GM18867 (cell line): Measurements from ENCODE around the gene JPH3.
"Not testable (repeated sequence)": the region's sequence is repeated elsewhere in the genome, so short reads cannot be mapped to it uniquely, and the experiment has no call there.

Source experiments
- ATAC-seq: cut with Tn5 transposase; IDR thresholded peaks from one replicate; pipeline ENCODE4 v1.9.1; 2021; ENCODE audit warnings: mild to moderate bottlenecking, moderate library complexity; ENCODE audit not compliant: unreplicated experiment

The JPH3 gene

DNA sequence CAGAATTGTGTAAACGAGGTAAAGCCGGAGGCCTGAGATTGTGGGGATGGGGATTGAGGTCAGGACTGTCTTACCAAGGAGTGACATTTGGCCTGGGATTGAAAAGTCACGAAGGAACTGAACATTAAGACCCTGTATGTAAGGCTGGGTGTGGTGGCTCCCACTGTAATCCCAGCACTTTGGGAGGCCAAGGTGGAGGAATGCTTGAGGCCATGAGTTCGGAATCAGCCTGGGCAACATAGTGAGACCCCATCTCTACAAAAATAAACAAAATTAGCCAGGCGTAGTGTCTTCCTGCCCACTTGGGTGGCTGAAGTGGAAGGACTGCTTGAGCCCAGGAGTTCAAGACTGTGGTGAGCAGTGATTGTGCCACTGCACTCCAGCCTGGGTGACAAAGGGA lies 75.5 kb downstream of the JPH3 start:
- no peak for ATAC-seq

DNA sequence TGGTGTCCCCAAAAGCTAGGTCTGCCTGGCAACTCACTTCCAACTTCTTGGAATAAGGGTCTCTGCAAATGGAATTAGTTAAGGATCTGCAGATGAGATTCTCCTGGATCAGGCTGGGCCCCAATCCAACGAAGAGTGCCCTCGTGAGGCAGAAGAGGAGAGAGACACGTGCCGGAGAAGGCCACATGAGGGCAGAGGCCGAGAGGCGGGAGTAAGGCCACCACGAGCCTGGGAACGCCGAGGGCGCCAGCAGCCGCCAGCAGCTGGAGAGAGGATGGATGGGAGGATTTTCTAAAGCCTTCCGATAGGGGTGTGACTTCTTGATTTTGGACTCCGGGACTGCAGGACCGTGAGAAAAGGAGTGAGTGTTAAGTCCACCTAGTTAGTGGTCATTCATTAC lies 76.3 kb downstream of the JPH3 start:
- no peak for ATAC-seq

DNA sequence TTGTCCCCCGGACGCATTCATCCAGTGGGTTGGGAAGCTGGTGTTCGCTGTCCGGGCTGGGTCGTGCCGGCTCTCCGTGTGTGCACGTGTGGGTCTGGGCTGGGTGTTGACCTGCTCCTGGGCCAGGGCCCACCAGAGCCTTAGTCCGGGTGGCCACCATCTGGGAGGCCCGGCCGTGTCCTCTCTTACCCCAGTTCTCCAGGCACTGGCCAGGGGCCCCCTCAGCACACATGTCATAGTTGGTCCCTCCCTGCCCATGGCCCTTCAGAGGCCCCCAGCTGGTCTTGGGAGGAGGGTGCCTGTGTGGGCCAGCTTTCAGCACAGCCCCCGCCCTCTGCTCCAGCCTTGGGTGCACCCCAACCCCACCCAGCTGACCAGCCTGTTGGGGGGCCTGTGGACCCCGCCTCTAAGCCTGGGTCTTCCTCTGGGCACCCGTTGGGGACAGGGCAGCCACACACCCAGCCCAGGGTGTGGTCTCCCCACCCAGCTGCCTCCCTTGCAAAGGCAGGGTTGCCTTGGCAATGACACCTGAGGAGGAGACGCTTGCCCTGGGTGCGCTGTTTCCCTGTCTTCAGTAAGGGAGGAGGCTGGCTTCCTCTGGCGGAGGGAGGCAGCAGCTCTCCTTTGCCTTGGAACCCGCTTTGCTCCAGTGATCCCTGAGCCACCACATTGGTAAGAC lies 77.4 kb downstream of the JPH3 start:
- no peak for ATAC-seq

DNA sequence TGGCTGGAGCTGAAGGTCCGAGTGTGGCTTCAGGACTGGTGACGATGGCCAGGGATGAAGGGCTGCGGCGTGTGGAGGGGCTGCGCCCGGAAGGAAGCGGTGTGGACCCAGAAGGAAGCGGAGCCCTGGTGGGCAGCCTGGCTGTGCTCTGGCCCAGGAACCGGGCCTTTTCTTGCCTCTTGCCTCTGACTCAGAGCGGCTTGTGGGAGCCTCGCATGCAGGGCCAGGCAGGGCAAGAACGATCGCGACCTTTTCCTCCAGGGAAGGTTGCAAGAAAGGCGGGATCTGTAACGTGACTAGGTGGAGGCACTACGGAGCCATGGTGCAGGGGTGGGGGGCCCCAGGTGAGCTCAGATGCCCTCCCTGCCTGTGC lies 78.0 kb downstream of the JPH3 start:
- no peak for ATAC-seq

GRCh38 chr16:87681051-87681602 lies 78.8 kb downstream of the JPH3 start:
- ATAC-seq, result not testable (repeated sequence)

GRCh38 chr16:87681981-87682570 lies 79.8 kb downstream of the JPH3 start:
- ATAC-seq, result no peak

- ATAC-seq, result no peak
Observed at GRCh38 chr16:87682852-87683399, 80.6 kb downstream of the JPH3 start.

GRCh38 chr16:87684106-87684677 lies 81.9 kb downstream of the JPH3 start:
- no peak for ATAC-seq

DNA sequence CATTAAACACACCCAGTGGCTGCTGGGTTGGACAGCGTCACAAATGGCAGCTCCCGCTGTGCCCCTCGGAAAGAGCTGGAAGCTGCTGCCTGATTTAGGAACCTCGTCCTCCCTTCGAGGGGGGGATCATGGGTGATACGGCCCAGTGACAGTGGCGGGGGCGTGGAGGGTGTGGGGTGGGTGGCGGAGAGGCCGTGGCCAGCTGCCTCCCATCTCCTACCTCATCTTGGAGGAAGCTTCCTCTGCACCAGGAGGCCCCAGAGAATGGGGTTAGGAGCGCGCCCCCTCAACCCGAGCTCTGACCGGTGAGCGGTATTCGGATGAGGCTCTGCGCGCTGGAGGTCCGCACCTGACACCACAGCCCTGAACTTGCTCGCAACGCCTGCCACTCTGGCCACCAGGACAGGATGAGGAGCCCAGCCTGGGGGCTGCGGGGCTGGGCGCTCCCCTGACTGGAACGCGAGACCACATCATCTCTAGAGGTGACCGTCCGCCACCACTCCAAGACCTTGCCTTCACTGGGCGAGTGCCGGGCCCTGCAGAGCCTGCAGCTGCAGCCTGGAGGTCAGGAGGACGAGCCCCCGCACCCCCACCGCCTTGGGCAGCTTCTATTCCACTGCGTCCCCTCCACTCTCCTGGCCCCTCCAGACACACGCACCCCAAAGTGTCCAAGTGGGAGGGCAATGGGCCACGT lies 82.5 kb downstream of the JPH3 start:
- no peak for ATAC-seq

- ATAC-seq, result no peak
Observed at GRCh38 chr16:87685405-87685755, 83.1 kb downstream of the JPH3 start.

DNA sequence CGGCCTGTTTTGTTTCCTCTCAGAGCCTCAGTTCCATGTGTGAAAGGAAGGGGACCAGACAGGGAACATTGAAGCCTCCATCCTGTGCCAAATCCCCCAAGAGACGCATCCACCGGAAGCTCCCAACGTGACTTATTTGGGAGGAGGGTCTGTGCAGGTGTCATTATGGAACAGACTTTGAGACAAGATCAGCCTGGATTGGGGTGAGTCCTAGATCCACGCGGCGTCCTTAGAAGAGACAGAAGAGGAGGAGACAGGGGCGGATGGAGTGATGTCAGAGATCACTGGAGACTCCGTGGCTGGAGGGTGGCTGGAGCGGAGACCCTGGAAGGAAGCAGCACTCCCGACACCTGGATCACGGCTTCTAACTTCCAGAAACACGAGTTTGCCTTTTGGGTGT lies 83.5 kb downstream of the JPH3 start:
- no peak for ATAC-seq

DNA sequence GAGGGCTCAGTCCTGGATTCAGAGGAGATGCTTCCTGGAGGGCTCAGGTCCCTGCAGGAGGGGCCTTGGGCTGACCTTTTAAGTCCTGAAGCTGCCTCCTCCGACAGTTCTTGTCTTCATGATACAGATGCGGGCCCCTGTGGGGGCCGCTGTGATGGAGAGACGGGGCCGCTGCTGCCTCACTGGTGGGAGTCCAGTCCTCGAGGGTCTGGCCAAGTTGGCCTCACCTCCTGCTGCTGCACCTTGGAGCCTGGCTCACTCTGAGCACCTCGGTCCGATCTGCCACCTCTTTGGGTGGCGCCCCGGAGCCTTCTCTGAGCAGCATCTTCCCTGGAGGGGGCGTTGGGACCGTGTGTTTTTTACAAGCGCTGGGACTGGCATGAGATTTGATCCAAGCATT lies 84.4 kb downstream of the JPH3 start:
- no peak for ATAC-seq

- ATAC-seq, result no peak
Observed at GRCh38 chr16:87687126-87687910, 85.0 kb downstream of the JPH3 start.

DNA sequence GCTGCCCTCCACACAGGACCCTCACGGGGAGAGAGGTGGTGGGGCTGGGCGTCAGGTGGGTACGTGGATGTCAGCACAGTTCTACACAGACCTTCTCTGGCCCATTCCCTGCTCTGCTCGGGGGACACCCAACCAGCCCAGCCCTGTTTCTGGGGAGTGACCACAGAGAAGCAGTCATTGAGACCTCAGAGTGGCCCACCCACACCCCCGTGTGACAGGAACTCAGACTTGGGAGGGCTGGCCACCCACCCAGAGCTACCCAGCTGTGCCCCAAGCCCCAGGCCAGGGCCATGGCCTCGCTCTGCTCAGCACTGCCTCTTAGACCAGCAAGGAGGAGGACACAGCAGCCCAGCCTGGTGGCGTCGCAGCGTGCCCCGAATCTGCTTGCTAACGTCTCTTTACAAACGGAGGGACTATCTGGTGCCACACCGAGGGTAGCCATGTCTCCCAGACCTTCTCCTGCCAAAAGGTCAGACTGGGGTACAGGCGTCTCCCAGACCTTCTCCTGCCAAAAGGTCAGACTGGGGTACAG lies 85.8 kb downstream of the JPH3 start:
- ATAC-seq, result no peak

DNA sequence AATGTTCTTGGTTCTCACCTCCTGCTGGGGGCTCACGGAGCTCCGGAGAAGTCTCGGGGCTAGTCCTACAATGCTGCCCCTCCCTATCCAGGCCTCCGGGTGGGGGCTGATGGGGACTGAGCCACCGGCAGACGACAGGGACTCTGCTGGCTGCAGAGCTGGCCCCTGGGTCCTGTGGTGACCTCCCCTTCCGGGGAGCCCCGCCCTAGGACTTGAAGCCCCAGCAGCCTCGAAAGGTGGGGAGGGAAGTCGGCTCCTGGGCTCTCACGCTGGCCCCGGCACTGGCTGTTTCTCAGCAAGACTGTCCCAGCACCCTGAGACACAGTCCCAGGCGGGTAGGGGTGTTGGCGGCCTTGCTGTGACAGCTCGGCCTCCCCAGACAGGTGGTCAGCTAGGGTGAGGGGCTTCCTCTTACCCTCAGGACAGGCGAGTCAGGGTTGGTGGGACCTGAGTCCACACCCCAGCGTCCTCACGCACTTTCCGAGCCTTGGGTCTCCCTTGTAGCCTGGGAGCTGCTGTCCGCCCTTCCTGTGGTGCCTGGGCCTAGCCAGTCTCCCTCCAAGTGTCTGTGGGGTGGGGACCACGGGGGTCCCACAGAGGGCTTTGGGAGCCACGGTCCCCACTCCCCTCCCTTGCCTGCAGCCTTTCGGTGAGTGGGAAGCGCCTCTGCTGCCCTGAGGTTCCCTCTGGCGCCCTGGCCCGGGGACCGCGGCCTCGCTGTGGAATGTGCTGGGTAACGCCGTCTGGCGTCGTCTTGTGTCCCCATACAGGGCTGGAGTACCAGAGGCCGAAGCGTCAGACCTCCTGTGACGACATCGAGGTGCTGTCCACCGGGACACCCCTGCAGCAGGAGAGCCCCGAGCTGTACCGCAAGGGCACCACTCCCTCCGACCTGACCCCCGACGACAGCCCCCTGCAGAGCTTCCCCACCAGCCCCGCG lies 86.8 kb downstream of the JPH3 start:
- ATAC-seq, result no peak

DNA sequence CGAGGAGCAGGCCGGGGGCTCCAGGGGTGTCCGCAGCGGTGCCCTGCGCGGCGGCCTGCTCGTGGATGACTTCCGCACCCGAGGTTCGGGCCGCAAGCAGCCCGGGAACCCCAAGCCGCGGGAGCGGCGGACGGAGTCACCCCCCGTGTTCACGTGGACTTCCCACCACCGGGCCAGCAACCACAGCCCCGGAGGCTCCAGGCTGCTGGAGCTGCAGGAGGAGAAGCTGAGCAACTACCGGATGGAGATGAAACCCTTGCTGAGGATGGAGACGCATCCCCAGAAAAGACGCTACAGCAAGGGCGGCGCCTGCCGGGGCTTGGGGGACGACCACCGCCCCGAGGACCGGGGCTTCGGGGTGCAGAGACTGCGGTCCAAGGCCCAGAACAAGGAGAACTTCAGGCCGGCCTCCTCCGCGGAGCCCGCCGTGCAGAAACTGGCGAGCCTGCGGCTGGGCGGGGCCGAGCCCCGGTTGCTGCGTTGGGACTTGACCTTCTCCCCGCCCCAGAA lies 87.7 kb downstream of the JPH3 start:
- no peak for ATAC-seq

- ATAC-seq, result no peak
Observed at GRCh38 chr16:87690911-87691685, 88.8 kb downstream of the JPH3 start.

- ATAC-seq, result no peak
Observed at GRCh38 chr16:87691686-87692079, 89.4 kb downstream of the JPH3 start.
